Neuronal stem cell (in vitro differentiated cells): ENCODE results near the gene PIGU.
A peak's percentile ranks its signal among the peaks of the same experiment; 100 is the strongest.

Source experiments
- DNase-seq: peaks from one replicate; pipeline ENCODE4 v3.0.0-alpha.2; 2013; ENCODE audit warnings: low spot score
- H2AFZ ChIP-seq: one replicate; pipeline ENCODE4 v1.6.1; 2013; ENCODE audit warnings: mild to moderate bottlenecking, low read length, inconsistent platforms
- H2AK5ac ChIP-seq: 2 replicates; pipeline ENCODE4 v1.6.1; 2013; ENCODE audit warnings: low read depth, mild to moderate bottlenecking, inconsistent platforms, low read length, moderate library complexity, mixed read lengths
- H2BK120ac ChIP-seq: 2 replicates; pipeline ENCODE4 v1.6.1; 2013; ENCODE audit warnings: low read depth, mild to moderate bottlenecking, inconsistent platforms, low read length, moderate library complexity, mixed read lengths
- H2BK12ac ChIP-seq: one replicate; pipeline ENCODE4 v1.6.1; 2013; ENCODE audit warnings: low read length, inconsistent platforms
- H2BK15ac ChIP-seq: 2 replicates; pipeline ENCODE4 v1.6.1; 2013; ENCODE audit warnings: mild to moderate bottlenecking, low read length, inconsistent platforms, mixed read lengths
- H2BK5ac ChIP-seq: one replicate; pipeline ENCODE4 v1.6.1; 2013; ENCODE audit warnings: inconsistent platforms, mild to moderate bottlenecking, low read length, moderate library complexity
- H3K14ac ChIP-seq: one replicate; pipeline ENCODE4 v1.6.1; 2013; ENCODE audit warnings: low read length, inconsistent platforms
- H3K18ac ChIP-seq: 2 replicates; pipeline ENCODE4 v1.6.1; 2013; ENCODE audit warnings: low read length, inconsistent platforms
- H3K23ac ChIP-seq: 2 replicates; pipeline ENCODE4 v1.6.1; 2013; ENCODE audit warnings: low read depth, mild to moderate bottlenecking, mixed read lengths, low read length, inconsistent platforms; ENCODE audit not compliant: poor library complexity
- H3K27ac ChIP-seq: replicated peaks from 3 replicates; pipeline ENCODE4 v1.5.1; 2013; ENCODE audit warnings: low read length, inconsistent platforms
- H3K27me3 ChIP-seq, 3 experiments: 2 replicates each; pipeline ENCODE4 v1.6.1; 2013; ENCODE audit warnings: low read length in 3 of 3, mild to moderate bottlenecking in 2 of 3, inconsistent platforms in 1 of 3, low read depth in 1 of 3, mixed read lengths in 1 of 3, moderate library complexity in 1 of 3; ENCODE audit not compliant: control insufficient read depth in 3 of 3, insufficient read depth in 3 of 3
- H3K36me3 ChIP-seq, 2 donors: replicated peaks in 1 of 2; 2 replicates each; pipeline ENCODE4 v1.6.1; 2013; ENCODE audit warnings: low read length in 2 of 2; ENCODE audit not compliant: control insufficient read depth in 2 of 2, insufficient read depth in 2 of 2
- H3K4ac ChIP-seq: 2 replicates; pipeline ENCODE4 v1.6.1; 2013; ENCODE audit warnings: inconsistent platforms, mild to moderate bottlenecking, low read length, moderate library complexity
- H3K4me1 ChIP-seq, 2 donors: 1 replicate in 1 of 2; 2 replicates in 1 of 2; pipeline ENCODE4 v1.6.1; 2013; ENCODE audit warnings: low read length in 2 of 2, low read depth in 1 of 2; ENCODE audit not compliant: control insufficient read depth in 2 of 2, insufficient read depth in 1 of 2
- H3K4me2 ChIP-seq: one replicate; pipeline ENCODE4 v1.6.1; 2013; ENCODE audit warnings: mild to moderate bottlenecking, low read length, inconsistent platforms; ENCODE audit not compliant: insufficient read depth, poor library complexity, severe bottlenecking
- H3K4me3 ChIP-seq, 2 donors: 2 replicates each; pipeline ENCODE4 v1.5.1; 2013; ENCODE audit warnings: low read length in 2 of 2, mild to moderate bottlenecking in 2 of 2, inconsistent platforms in 1 of 2, moderate library complexity in 1 of 2
- H3K79me1 ChIP-seq: one replicate; pipeline ENCODE4 v1.6.1; 2013; ENCODE audit warnings: low read depth, mild to moderate bottlenecking, inconsistent platforms, low read length, moderate library complexity
- H3K9ac ChIP-seq: one replicate; pipeline ENCODE4 v1.6.1; 2013; ENCODE audit warnings: mild to moderate bottlenecking, low read depth, low read length, inconsistent platforms; ENCODE audit not compliant: poor library complexity
- H3K9me3 ChIP-seq, 2 donors: replicated peaks in 1 of 2; 2 replicates each; pipeline versions ENCODE3 to v1.6.1; 2013; ENCODE audit warnings: low read length in 2 of 2, mild to moderate bottlenecking in 2 of 2, inconsistent platforms in 1 of 2, low read depth in 1 of 2, mixed read lengths in 1 of 2, moderate library complexity in 1 of 2; ENCODE audit not compliant: control insufficient read depth in 2 of 2, insufficient read depth in 1 of 2
- H4K8ac ChIP-seq: one replicate; pipeline ENCODE4 v1.6.1; 2013; ENCODE audit warnings: low read depth, mild to moderate bottlenecking, inconsistent platforms, low read length, moderate library complexity
- H4K91ac ChIP-seq: one replicate; pipeline ENCODE4 v1.6.1; 2013; ENCODE audit warnings: low read length, low read depth, mild to moderate bottlenecking, inconsistent platforms; ENCODE audit not compliant: poor library complexity
- WGBS, 2 donors: extraction: QIAGEN DNeasy Blood & Tissue Kit; methylation state at CpG; one replicate each; pipeline ENCODE4 v1.1.7; 2013; ENCODE audit warnings: missing lambda C conversion rate in 2 of 2, mixed read lengths in 1 of 2; ENCODE audit not compliant: insufficient read length in 2 of 2, insufficient replicate concordance in 1 of 2; ENCODE audit errors: extremely low coverage in 2 of 2; 5-methylcytosine and 5-hydroxymethylcytosine counted together

The PIGU gene

GRCh38 chr20:34701405-34702085 is 24.7 kb upstream of the PIGU start:
- Histone ChIP-seq H3K4me1 (peaks cover 2 to 6% of the 10 kb centered on the region in 2 donors), H3K4me2 (no peak overlapping the region), H3K9ac (no peak overlapping the region), H3K27ac (no peak overlapping the region), H2BK15ac (no peak overlapping the region), H4K91ac (no peak overlapping the region), H3K23ac (no peak overlapping the region), H2AK5ac (no peak overlapping the region), H2AFZ (no peak overlapping the region), H3K14ac (no peak overlapping the region), H3K18ac (no peak overlapping the region), H3K9me3 (no peaks in the 10 kb centered on the region), H3K36me3 (no peaks in the 10 kb centered on the region), H4K8ac (no peak overlapping the region), H3K79me1 (no peaks in the 10 kb centered on the region), H3K4me3 (no peak overlapping the region), H3K4ac (no peak overlapping the region), H2BK12ac (no peak overlapping the region), H2BK5ac (no peak overlapping the region), H2BK120ac (no peak overlapping the region), H3K27me3 (peaks cover 0 to 22% (median 14%) of the 10 kb centered on the region in 3 experiments)
- no peak for DNase-seq
- no CpG with 5 or more reads among the region's 6 CpGs for WGBS, 2 donors

- Histone ChIP-seq H3K4me1 (no peaks in the 10 kb centered on the region), H3K14ac (no peak overlapping the region), H3K27ac (no peak overlapping the region), H3K4me2 (no peak overlapping the region), H2BK120ac (no peak overlapping the region), H3K79me1 (no peaks in the 10 kb centered on the region), H3K4ac (no peak overlapping the region), H2BK12ac (no peak overlapping the region), H2BK15ac (no peak overlapping the region), H2AK5ac (no peak overlapping the region), H3K27me3 (no peaks in the 10 kb centered on the region), H3K36me3 (no peaks in the 10 kb centered on the region), H3K9me3 (no peaks in the 10 kb centered on the region), H3K9ac (no peak overlapping the region), H2AFZ (no peak overlapping the region), H3K18ac (peak overlapping the region; percentile 57), H3K4me3 (no peak overlapping the region), H4K91ac (no peak overlapping the region), H4K8ac (no peak overlapping the region), H3K23ac (no peak overlapping the region), H2BK5ac (no peak overlapping the region)
- no peak for DNase-seq
- WGBS, 2 donors = no CpG with 5 or more reads among the region's 4 CpGs
These were observed 16.5 kb upstream of the PIGU start for GRCh38 chr20:34693414-34693813.

GRCh38 chr20:34691838-34692237 is 14.9 kb upstream of the PIGU start:
- Histone ChIP-seq H2AK5ac (no peak overlapping the region), H3K4me3 (no peak overlapping the region), H2BK12ac (no peak overlapping the region), H3K36me3 (no peaks in the 10 kb centered on the region), H3K14ac (no peak overlapping the region), H3K23ac (no peak overlapping the region), H3K9ac (no peak overlapping the region), H3K27me3 (no peaks in the 10 kb centered on the region), H3K4ac (no peak overlapping the region), H3K18ac (no peak overlapping the region), H2BK5ac (no peak overlapping the region), H3K4me1 (no peaks in the 10 kb centered on the region), H3K4me2 (no peak overlapping the region), H4K91ac (no peak overlapping the region), H3K27ac (no peak overlapping the region), H2BK120ac (no peak overlapping the region), H3K79me1 (no peaks in the 10 kb centered on the region), H2AFZ (no peak overlapping the region), H4K8ac (no peak overlapping the region), H2BK15ac (no peak overlapping the region), H3K9me3 (no peaks in the 10 kb centered on the region)
- DNase-seq = no peak
- no CpG with 5 or more reads among the region's 3 CpGs for WGBS, 2 donors

GRCh38 chr20:34689486-34689885 is 12.6 kb upstream of the PIGU start:
- WGBS, 2 donors = no CpG with 5 or more reads among the region's 2 CpGs
- Histone ChIP-seq H2BK120ac (no peak overlapping the region), H4K8ac (no peak overlapping the region), H3K36me3 (no peaks in the 10 kb centered on the region), H3K4me2 (no peak overlapping the region), H2BK5ac (no peak overlapping the region), H3K23ac (no peak overlapping the region), H3K27ac (no peak overlapping the region), H2BK15ac (no peak overlapping the region), H3K9ac (no peak overlapping the region), H3K9me3 (no peaks in the 10 kb centered on the region), H3K4me3 (no peak overlapping the region), H3K79me1 (no peaks in the 10 kb centered on the region), H3K18ac (no peak overlapping the region), H2AK5ac (no peak overlapping the region), H3K27me3 (no peaks in the 10 kb centered on the region), H4K91ac (no peak overlapping the region), H3K4ac (no peak overlapping the region), H2BK12ac (no peak overlapping the region), H3K14ac (no peak overlapping the region), H2AFZ (no peak overlapping the region), H3K4me1 (no peaks in the 10 kb centered on the region)
- DNase-seq = no peak
